ENCODE data around the gene SULT1C4. TPM values are rescaled to one million over a fixed set of nuclear protein-coding genes. Genes with fewer than 3 reads are reported as not detected.
A peak's percentile ranks its signal among the peaks of the same experiment; 100 is the strongest.

SULT1C4 gene
- total RNA-seq, 2 experiments from 2014 or later = not detected

DNA sequence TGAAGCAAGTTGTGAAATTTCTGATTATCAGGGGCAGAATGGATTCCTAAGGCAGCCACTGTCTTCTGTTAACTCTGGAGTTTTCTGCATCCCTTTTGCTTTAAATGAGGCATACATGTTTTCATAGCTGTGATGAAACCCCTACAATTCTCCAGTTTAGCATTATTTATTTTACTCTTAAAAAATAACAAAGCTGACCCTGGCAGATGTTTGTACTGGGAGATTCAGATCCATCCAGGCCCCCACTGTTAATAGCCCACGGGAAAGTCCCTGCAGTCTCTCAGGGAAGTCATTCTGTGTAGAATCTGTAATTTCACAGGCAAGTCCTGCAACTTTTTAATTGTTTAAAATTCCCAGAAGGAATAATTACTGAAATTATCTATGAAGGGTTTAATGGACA lies 353 bp upstream of the SULT1C4 start:
- CTCF ChIA-PET = no interaction called here
- H3K27me3 Mint-ChIP-seq = peaks cover 2% of the 10 kb centered on the region
- H3K36me3 Mint-ChIP-seq (ENCODE audit: low read depth) = no peaks in the 10 kb centered on the region
- ATAC-seq = no peak
- intact Hi-C loops (cut with DNase I, micrococcal nuclease) = no loop called here
- no peaks in the 10 kb centered on the region for H3K9me3 Mint-ChIP-seq (ENCODE audit: low read depth)
- H3K4me1 Mint-ChIP-seq = no peaks in the 10 kb centered on the region
- no peak for DNase-seq
- H3K4me3 Mint-ChIP-seq = no peak overlapping the region
- H3K27ac Mint-ChIP-seq = no peak overlapping the region
- POLR2A ChIA-PET = no interaction called here

DNA sequence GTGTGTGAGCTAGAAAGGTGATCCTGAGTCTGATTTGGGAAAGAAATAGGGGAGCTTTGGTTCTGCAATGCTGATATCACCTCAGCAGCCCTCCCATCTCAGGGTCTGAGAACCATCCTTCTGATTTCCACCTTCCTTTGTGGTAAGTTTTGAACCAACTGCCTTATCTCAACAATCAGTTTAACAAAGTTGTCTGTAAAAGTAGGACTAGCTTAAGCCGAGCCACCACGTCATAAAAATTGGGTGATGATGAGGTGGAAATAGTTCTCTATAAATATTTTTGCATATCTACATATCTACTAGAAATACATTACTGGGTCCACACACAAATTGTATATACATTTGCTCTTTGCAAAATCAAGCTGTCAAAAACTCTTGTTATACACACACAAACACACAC lies 1.1 kb downstream of the SULT1C4 start:
- Mint-ChIP-seq H3K4me1 (no peaks in the 10 kb centered on the region), H3K9me3 (ENCODE audit: low read depth) (no peaks in the 10 kb centered on the region), H3K27ac (no peak overlapping the region), H3K27me3 (peaks cover 2% of the 10 kb centered on the region), H3K36me3 (ENCODE audit: low read depth) (no peaks in the 10 kb centered on the region), H3K4me3 (no peak overlapping the region)
- POLR2A ChIA-PET = no interaction called here
- DNase-seq (no peak), ATAC-seq (no peak)
- CTCF ChIA-PET = interaction anchor here (0.8 to 0.9 kb wide), 2 partner anchors 10 to 665 kb away, joined by 3 read pairs; no protein-coding TSS in a partner anchor
- intact Hi-C loops (cut with DNase I, micrococcal nuclease) = no loop called here

DNA sequence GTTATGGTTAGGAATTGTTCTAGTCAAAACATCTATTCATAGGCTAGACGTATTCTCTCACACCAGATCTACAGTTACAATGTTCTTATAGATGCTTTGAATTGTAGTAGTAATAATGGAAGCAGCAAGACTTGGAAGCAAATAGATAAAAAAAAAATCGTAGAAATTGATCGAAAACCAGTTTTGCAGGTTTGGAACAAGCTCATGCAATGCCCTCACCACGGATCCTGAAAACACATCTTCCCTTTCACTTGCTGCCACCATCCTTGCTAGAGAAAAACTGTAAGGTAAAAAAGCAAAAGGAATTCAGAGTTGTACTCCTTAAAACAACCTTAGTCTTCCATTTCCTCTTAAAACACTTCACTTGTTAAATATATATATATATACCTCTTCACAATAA lies 4.4 kb downstream of the SULT1C4 start:
- Mint-ChIP-seq H3K27ac (no peak overlapping the region), H3K4me1 (no peaks in the 10 kb centered on the region), H3K4me3 (no peak overlapping the region), H3K9me3 (ENCODE audit: low read depth) (no peaks in the 10 kb centered on the region), H3K36me3 (ENCODE audit: low read depth) (no peaks in the 10 kb centered on the region), H3K27me3 (peaks cover 2% of the 10 kb centered on the region)
- DNase-seq = no peak
- ChIA-PET CTCF (interaction anchor here (1.1 to 1.2 kb wide), 2 partner anchors 18 to 255 kb away, joined by 3 read pairs; no protein-coding TSS in a partner anchor), POLR2A (no interaction called here)
- intact Hi-C loops (cut with DNase I, micrococcal nuclease) = no loop called here
- ATAC-seq = no peak

DNA sequence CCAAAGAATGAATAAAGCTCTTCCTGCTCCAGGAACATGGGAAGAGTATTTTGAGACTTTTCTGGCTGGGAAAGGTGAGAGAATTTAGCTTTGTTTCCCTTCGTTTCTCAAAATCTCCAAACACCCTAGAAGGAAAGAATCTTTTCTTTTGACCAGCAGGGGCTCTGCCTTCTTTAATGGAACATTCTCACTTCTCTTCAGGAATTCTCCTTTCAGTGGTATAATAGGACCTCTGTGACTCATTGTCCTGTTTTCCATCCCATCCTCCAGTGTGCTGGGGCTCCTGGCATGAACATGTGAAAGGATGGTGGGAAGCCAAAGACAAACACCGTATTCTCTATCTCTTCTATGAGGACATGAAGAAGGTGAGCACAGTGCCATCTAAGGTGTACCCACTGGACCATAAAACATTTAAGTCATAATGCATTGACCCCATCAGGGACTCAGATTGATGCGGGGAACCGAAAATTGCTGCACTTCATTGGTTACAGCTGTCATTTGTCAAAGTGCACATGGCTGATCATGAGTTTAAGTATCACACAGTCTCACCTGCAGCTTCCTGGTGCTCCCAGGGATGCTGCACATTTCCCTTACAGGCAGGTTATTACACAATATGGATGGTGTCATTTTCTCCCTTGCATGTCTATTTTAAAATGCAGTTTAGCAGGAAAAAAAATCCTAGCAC lies 5.5 kb downstream of the SULT1C4 start:
- H3K27me3 Mint-ChIP-seq = peaks cover 2% of the 10 kb centered on the region
- intact Hi-C loops (cut with DNase I, micrococcal nuclease) = no loop called here
- no peaks in the 10 kb centered on the region for H3K4me1 Mint-ChIP-seq
- H3K36me3 Mint-ChIP-seq (ENCODE audit: low read depth) = no peaks in the 10 kb centered on the region
- H3K4me3 Mint-ChIP-seq = no peak overlapping the region
- H3K27ac Mint-ChIP-seq = no peak overlapping the region
- POLR2A ChIA-PET = no interaction called here
- DNase-seq = no peak
- ATAC-seq = no peak
- CTCF ChIA-PET = no interaction called here
- no peaks in the 10 kb centered on the region for H3K9me3 Mint-ChIP-seq (ENCODE audit: low read depth)

DNA sequence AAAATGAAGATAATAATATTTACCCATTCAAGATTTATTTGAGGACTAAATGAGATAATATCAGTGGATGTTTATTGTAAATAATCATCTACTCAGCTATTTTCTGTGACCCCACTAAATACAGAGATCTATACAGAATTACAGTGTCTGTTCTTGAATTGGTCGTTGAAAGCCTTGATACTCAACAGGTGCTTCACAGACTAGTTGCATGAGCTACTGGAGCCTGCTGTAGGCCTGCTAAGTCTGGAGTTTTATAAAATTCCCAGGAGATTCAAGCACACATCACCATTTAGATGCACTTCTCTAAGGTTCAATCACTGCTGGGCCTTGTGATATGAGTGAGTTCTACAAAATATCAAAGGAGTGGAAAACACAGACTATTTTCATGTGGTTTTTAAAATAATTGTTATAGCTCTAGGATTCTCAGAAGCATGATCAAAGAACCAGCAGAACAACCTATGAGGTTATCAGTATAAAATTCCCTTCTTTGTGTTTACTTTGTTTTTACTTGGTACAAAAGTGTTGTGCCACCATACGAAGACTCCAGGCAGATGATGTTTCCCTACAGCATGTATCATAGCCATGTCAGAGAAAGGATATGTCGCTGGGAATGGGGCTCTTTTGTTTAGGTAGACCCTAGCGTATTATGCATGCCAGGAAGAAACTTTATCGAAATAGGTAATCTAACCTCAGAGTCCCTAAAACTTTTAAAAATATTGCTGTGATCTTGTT lies 7.1 kb downstream of the SULT1C4 start:
- ChIA-PET CTCF (no interaction called here), POLR2A (interaction anchor here (0.7 kb wide), 1 partner anchor 123 kb away, joined by 3 read pairs; no protein-coding TSS in a partner anchor)
- H3K4me3 Mint-ChIP-seq = no peak overlapping the region
- no peaks in the 10 kb centered on the region for H3K36me3 Mint-ChIP-seq (ENCODE audit: low read depth)
- H3K27ac Mint-ChIP-seq = no peak overlapping the region
- DNase-seq = no peak
- ATAC-seq = no peak
- no peaks in the 10 kb centered on the region for H3K9me3 Mint-ChIP-seq (ENCODE audit: low read depth)
- no peaks in the 10 kb centered on the region for H3K4me1 Mint-ChIP-seq
- intact Hi-C loops (cut with DNase I, micrococcal nuclease) = no loop called here
- peaks cover 2% of the 10 kb centered on the region for H3K27me3 Mint-ChIP-seq

DNA sequence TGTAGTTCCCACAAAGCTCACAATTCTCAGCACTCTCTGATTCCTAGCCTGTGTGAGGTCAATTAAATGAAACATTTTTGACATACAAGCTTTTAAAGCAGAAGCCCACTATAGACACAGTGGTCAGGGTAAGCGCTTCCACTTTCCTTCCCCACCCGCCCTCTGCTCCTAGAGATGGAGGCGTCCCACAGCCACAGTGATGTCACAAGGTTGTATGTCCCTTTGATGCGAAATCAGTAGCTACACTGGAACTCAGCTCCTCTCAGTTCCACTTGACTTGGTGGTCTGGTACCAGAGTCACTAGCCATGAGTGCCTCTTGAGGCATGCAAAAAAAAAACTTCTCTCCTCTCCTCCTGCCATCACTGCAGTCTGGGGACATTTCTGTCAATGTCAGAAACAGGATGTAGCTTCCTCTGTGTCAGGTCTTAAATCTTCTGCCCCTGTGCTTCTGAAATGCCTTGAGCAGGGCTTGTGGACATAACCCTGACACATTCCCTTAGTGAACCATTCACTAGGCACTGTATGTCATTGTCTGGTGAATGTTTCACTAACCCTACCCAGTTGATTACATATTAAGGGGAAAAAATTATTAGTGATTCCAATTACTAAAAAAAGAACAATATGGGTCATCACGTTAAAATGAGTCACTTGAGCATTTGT lies 7.8 kb downstream of the SULT1C4 start:
- ChIA-PET POLR2A (no interaction called here), CTCF (interaction anchor here (0.5 to 0.7 kb wide), 3 partner anchors 16 to 199 kb away, joined by 3 to 4 read pairs (median 3); no protein-coding TSS in a partner anchor)
- H3K9me3 Mint-ChIP-seq (ENCODE audit: low read depth) = no peaks in the 10 kb centered on the region
- no peak overlapping the region for H3K27ac Mint-ChIP-seq
- DNase-seq (no peak), ATAC-seq (peak; percentile 30)
- peaks cover 3% of the 10 kb centered on the region for H3K27me3 Mint-ChIP-seq
- H3K36me3 Mint-ChIP-seq (ENCODE audit: low read depth) = no peaks in the 10 kb centered on the region
- H3K4me1 Mint-ChIP-seq = no peaks in the 10 kb centered on the region
- intact Hi-C loops (cut with DNase I, micrococcal nuclease) = no loop called here
- H3K4me3 Mint-ChIP-seq = no peak overlapping the region

DNA sequence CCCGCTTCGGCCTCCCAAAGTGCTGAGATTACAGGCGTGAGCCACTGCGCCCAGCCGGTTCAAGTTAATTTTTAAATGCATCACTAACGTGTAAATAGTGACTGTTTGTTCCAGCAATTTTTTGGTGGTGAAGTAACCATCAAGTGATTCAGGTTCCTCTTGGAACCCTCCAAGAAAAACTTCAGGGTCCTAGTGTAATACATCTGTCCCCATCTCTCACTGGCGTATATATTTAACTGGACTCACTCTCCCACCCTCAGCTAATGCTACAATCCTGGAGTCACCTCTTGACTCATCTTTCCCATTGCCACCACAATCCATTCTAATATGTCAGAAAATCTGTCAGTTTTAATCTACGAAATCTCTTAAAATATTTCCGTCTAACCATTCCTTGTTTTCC lies 10.3 kb downstream of the SULT1C4 start:
- ATAC-seq (no peak), DNase-seq (no peak)
- ChIA-PET POLR2A (no interaction called here), CTCF (interaction anchor here (1.1 kb wide), 1 partner anchor 9 kb away, joined by 3 read pairs; no protein-coding TSS in a partner anchor)
- no peaks in the 10 kb centered on the region for H3K36me3 Mint-ChIP-seq (ENCODE audit: low read depth)
- no peak overlapping the region for H3K4me3 Mint-ChIP-seq
- H3K9me3 Mint-ChIP-seq (ENCODE audit: low read depth) = peaks cover 7% of the 10 kb centered on the region
- no peaks in the 10 kb centered on the region for H3K4me1 Mint-ChIP-seq
- H3K27me3 Mint-ChIP-seq = peaks cover 7% of the 10 kb centered on the region
- intact Hi-C loops (cut with DNase I, micrococcal nuclease) = no loop called here
- no peak overlapping the region for H3K27ac Mint-ChIP-seq

DNA sequence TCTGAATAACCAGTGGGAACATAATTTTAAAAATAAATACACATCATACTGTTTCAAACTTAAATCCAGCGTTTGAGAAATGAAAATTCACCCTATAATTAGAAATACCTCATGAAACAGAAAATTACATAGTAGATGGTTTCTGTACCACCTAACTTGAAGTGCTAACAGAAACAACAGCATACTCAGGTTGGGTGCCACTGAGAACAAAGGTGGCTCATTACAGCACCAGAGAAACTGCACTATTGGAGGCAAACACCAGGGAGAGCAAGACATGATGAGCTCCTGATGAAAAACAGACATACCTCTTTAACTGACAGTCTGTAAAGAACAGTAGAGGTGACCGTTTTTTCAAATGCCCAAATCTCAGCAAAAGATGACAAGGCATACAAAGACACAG lies 12.6 kb downstream of the SULT1C4 start:
- H3K4me1 Mint-ChIP-seq = no peaks in the 10 kb centered on the region
- POLR2A ChIA-PET = no interaction called here
- intact Hi-C loops (cut with DNase I, micrococcal nuclease) = no loop called here

DNA sequence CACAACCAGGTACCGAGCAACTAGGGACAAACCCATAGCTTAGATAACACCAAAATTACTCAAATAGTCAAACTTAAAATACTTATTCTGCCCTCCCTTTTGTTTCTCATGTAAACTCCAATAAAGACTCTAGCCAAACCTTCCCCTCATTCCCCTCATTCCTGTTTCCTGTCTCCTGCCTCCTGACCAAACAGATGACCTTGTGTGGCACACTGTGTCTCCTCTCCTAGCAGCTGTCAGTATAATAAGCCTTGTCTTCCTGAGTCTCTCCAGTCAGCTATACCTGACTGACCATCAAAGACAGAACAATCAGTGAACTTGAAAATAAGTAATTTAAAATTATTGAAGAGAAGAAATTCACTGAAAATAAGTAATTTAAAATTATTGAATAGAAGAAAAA lies 14.3 kb downstream of the SULT1C4 start:
- H3K27me3 Mint-ChIP-seq = peaks cover 7% of the 10 kb centered on the region
- intact Hi-C loops (cut with DNase I, micrococcal nuclease) = no loop called here

More for the DNA sequence above, 12.6 kb downstream of the SULT1C4 start:
- DNase-seq (no peak), ATAC-seq (no peak)
- peaks cover 7% of the 10 kb centered on the region for H3K27me3 Mint-ChIP-seq
- H3K9me3 Mint-ChIP-seq (ENCODE audit: low read depth) = peaks cover 10% of the 10 kb centered on the region
- H3K27ac Mint-ChIP-seq = no peak overlapping the region
- H3K36me3 Mint-ChIP-seq (ENCODE audit: low read depth) = no peaks in the 10 kb centered on the region
- CTCF ChIA-PET = no interaction called here
- no peak overlapping the region for H3K4me3 Mint-ChIP-seq

DNA sequence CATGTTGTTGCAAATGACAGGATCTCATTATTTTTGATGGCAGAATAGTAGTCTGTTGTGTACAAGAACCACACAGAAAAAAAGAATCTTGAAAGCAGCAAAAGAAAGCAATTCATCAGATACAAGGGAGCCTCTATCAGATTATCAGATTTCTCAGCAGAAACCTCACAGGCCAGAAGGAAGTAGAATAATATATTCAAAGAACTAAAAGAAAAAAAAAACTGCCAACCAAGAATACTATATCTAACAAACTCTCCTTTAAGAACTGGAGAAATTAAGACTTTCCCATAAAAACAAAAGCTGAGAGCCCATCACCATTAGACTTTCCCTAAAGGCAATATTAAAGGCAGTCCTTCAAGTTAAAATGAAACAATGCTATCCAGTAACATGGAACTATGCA lies 15.4 kb downstream of the SULT1C4 start:
- CTCF ChIA-PET = no interaction called here
- Mint-ChIP-seq H3K9me3 (ENCODE audit: low read depth) (peaks cover 12% of the 10 kb centered on the region), H3K27ac (no peak overlapping the region), H3K4me3 (no peak overlapping the region), H3K36me3 (ENCODE audit: low read depth) (peaks cover under 1% of the 10 kb centered on the region), H3K4me1 (no peaks in the 10 kb centered on the region), H3K27me3 (peaks cover 7% of the 10 kb centered on the region)
- intact Hi-C loops (cut with DNase I, micrococcal nuclease) = no loop called here
- DNase-seq (no peak), ATAC-seq (no peak)
- POLR2A ChIA-PET = no interaction called here

More for the DNA sequence above, 14.3 kb downstream of the SULT1C4 start:
- no peak for ATAC-seq
- ChIA-PET CTCF (interaction anchor here (0.8 kb wide), 1 partner anchor 21 kb away, joined by 3 read pairs; no protein-coding TSS in a partner anchor), POLR2A (no interaction called here)
- no peak for DNase-seq
- Mint-ChIP-seq H3K36me3 (ENCODE audit: low read depth) (no peaks in the 10 kb centered on the region), H3K27ac (no peak overlapping the region), H3K4me1 (no peaks in the 10 kb centered on the region), H3K4me3 (no peak overlapping the region), H3K9me3 (ENCODE audit: low read depth) (peaks cover 10% of the 10 kb centered on the region)

DNA sequence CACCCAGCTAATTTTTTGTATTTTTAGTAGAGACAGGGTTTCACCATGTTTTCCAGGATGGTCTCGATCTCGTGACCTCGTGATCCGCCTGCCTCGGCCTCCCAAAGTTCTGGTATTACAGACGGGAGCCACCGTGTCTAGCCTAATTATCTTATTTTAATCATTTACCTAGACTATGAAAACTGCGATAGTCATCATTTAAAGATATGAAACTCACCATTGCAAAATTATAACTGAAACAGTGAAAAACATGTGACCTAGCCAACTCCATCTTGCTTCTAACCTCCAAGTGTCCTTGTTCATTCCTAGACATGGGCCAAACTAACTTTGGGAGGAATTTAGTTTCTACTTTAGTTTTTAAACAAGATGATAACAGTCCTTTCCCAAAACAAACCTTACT lies 17.4 kb downstream of the SULT1C4 start:
- Mint-ChIP-seq H3K4me1 (no peaks in the 10 kb centered on the region), H3K27me3 (peaks cover 7% of the 10 kb centered on the region), H3K9me3 (ENCODE audit: low read depth) (peaks cover 17% of the 10 kb centered on the region), H3K4me3 (no peak overlapping the region), H3K27ac (no peak overlapping the region), H3K36me3 (ENCODE audit: low read depth) (peaks cover 2% of the 10 kb centered on the region)
- POLR2A ChIA-PET = no interaction called here
- CTCF ChIA-PET = interaction anchor here (1.0 kb wide), 1 partner anchor 189 kb away, joined by 3 read pairs; no protein-coding TSS in a partner anchor
- ATAC-seq = no peak
- no peak for DNase-seq
- intact Hi-C loops (cut with DNase I, micrococcal nuclease) = loop anchor here (5.0 kb wide), 1 partner anchor 187 kb away; no protein-coding TSS in a partner anchor
